Brain microvascular endothelial cell (primary cell): ENCODE data around the gene HMGCL.

Experiments
- DNase-seq: peaks from one replicate; pipeline ENCODE4 v3.0.0-alpha.2; 2020
- H3K27ac ChIP-seq: fragments of 250-450 bp; sonication (Bioruptor Pico); 2 replicates; pipeline ENCODE4 v1.5.1; 2020; ENCODE audit warnings: mild to moderate bottlenecking, moderate library complexity
- H3K27me3 ChIP-seq: fragments of 250-450 bp; sonication (Bioruptor Pico); replicated peaks from 2 replicates; pipeline ENCODE4 v1.5.1; 2020; ENCODE audit warnings: mild to moderate bottlenecking
- H3K36me3 ChIP-seq: fragments of 250-450 bp; sonication (Bioruptor Pico); replicated peaks from 2 replicates; pipeline ENCODE4 v1.5.1; 2020; ENCODE audit warnings: mild to moderate bottlenecking
- H3K4me3 ChIP-seq: 2 replicates; pipeline ENCODE4 v1.5.1; 2011; ENCODE audit warnings: low read depth, mild to moderate bottlenecking, control low read depth, low read length, moderate library complexity
- CTCF ChIP-seq: IDR thresholded peaks from 2 replicates; pipeline ENCODE4 v1.5.1; 2011; ENCODE audit warnings: low read depth, mild to moderate bottlenecking, moderate library complexity, low read length, control low read depth, inconsistent platforms; ENCODE audit errors: missing control alignments
- in situ Hi-C: cut with HindIII; loops from 2 replicates; pipeline ENCODE4 v1.10.0; 2017; ENCODE audit warnings: low sequenced_read_pairs, low pct_ligation_motif_present

HMGCL gene

GRCh38 chr1:23817633-23818032, 7.6 kb downstream of the HMGCL start:
- DNase-seq: no peak
- H3K4me3 ChIP-seq: no peak overlapping the region
- no peak overlapping the region for H3K27ac ChIP-seq
- H3K27me3 ChIP-seq: no peaks in the 10 kb centered on the region
- no peak for TF ChIP-seq CTCF
- in situ Hi-C loops: no loop called here
- peaks cover 18% of the 10 kb centered on the region for H3K36me3 ChIP-seq

GRCh38 chr1:23816906-23817305, 8.3 kb downstream of the HMGCL start:
- Histone ChIP-seq H3K36me3 (peaks cover 20% of the 10 kb centered on the region), H3K27ac (no peak overlapping the region), H3K27me3 (no peaks in the 10 kb centered on the region), H3K4me3 (no peak overlapping the region)
- in situ Hi-C loops: no loop called here
- no peak for TF ChIP-seq CTCF
- no peak for DNase-seq

DNA sequence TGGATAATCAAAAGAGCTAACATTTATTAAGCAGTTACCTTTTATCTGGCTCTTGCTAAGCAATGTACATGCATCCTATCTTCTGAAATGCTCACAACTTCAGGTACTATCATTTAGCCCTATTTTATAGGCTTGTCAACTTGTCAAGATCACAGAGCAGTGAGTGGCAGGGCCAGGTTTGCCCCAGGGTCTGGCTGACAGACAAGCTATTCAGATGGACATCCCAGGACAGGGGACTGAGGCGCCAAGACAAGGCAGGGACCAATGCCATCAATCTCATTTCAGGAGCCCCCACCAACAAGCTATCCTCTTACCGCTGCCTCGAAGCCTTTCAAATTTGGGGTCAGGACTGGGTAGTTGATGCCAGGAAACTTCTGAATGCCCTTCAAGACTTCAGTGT, 8.9 kb downstream of the HMGCL start:
- Histone ChIP-seq H3K36me3 (peaks cover 20% of the 10 kb centered on the region), H3K27ac (no peak overlapping the region), H3K27me3 (no peaks in the 10 kb centered on the region), H3K4me3 (no peak overlapping the region)
- DNase-seq: no peak
- in situ Hi-C loops: no loop called here
- TF ChIP-seq CTCF: no peak

DNA sequence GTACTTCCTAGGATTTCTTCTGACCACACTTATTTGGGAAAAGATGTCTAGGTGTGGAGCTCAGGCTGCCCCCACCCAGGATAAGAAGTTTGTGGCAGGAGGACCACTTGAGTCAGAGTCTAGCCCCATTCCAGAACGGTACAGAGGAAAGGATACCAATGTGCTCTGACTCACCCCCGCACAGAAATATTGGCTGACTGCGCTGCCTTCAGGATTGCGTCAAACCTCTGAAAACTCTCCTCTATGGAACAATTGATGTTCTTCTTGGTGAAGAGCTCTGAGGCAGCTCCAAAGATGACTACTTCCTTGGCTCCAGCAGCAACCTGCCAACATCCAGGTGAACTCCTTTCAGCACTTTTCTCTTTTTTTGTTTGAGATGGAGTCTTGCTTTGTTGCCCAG, 11.2 kb downstream of the HMGCL start:
- peaks cover 20% of the 10 kb centered on the region for H3K36me3 ChIP-seq
- no peak for TF ChIP-seq CTCF
- DNase-seq: no peak
- no peak overlapping the region for H3K4me3 ChIP-seq
- no peaks in the 10 kb centered on the region for H3K27me3 ChIP-seq
- no peak overlapping the region for H3K27ac ChIP-seq
- in situ Hi-C loops: no loop called here

GRCh38 chr1:23810818-23811540, 14.2 kb downstream of the HMGCL start:
- no peak overlapping the region for H3K4me3 ChIP-seq
- in situ Hi-C loops: no loop called here
- H3K36me3 ChIP-seq: peaks cover 6% of the 10 kb centered on the region
- no peaks in the 10 kb centered on the region for H3K27me3 ChIP-seq
- peak; percentile 85 for TF ChIP-seq CTCF
- no peak overlapping the region for H3K27ac ChIP-seq
- no peak for DNase-seq

- peak; percentile 63 for DNase-seq
- no peak overlapping the region for H3K4me3 ChIP-seq
- peak; percentile 94 for TF ChIP-seq CTCF
- H3K27ac ChIP-seq: no peak overlapping the region
- no peaks in the 10 kb centered on the region for H3K27me3 ChIP-seq
- in situ Hi-C loops: no loop called here
- H3K36me3 ChIP-seq: peaks cover 5% of the 10 kb centered on the region
Measured at GRCh38 chr1:23809751-23810171, 15.5 kb downstream of the HMGCL start.
